ENCODE results near the gene SLAIN1. TPM values are rescaled to one million over a fixed set of nuclear protein-coding genes. Genes with fewer than 3 reads are reported as not detected.

SLAIN1 gene
- total RNA-seq, 1 donor from 2014 or later: not detected

- no peak for DNase-seq (ENCODE audit: extremely low spot score, unreplicated experiment)
- Mint-ChIP-seq H3K9me3 (ENCODE audit: unreplicated experiment) (peaks cover 6% of the 10 kb centered on the region), H3K27me3 (ENCODE audit: unreplicated experiment) (no peaks in the 10 kb centered on the region), H3K27ac (ENCODE audit: unreplicated experiment) (no peak overlapping the region), H3K4me3 (ENCODE audit: unreplicated experiment) (no peak overlapping the region), H3K4me1 (ENCODE audit: unreplicated experiment) (no peaks in the 10 kb centered on the region), H3K36me3 (ENCODE audit: unreplicated experiment) (no peaks in the 10 kb centered on the region)
- no peak for TF ChIP-seq CTCF (IDR thresholded peaks at IDR 0.05)
Observed at GRCh38 chr13:77715233-77715891, 17.9 kb downstream of the SLAIN1 start.

GRCh38 chr13:77716692-77717091, 19.2 kb downstream of the SLAIN1 start:
- Mint-ChIP-seq H3K36me3 (ENCODE audit: unreplicated experiment) (no peaks in the 10 kb centered on the region), H3K4me1 (ENCODE audit: unreplicated experiment) (no peaks in the 10 kb centered on the region), H3K27ac (ENCODE audit: unreplicated experiment) (no peak overlapping the region), H3K27me3 (ENCODE audit: unreplicated experiment) (no peaks in the 10 kb centered on the region), H3K4me3 (ENCODE audit: unreplicated experiment) (no peak overlapping the region), H3K9me3 (ENCODE audit: unreplicated experiment) (peaks cover 6% of the 10 kb centered on the region)
- TF ChIP-seq CTCF (IDR thresholded peaks at IDR 0.05): no peak
- DNase-seq (ENCODE audit: extremely low spot score, unreplicated experiment): no peak

GRCh38 chr13:77717508-77717907, 20.0 kb downstream of the SLAIN1 start:
- Mint-ChIP-seq H3K27ac (ENCODE audit: unreplicated experiment) (no peak overlapping the region), H3K27me3 (ENCODE audit: unreplicated experiment) (no peaks in the 10 kb centered on the region), H3K36me3 (ENCODE audit: unreplicated experiment) (no peaks in the 10 kb centered on the region), H3K9me3 (ENCODE audit: unreplicated experiment) (no peaks in the 10 kb centered on the region), H3K4me1 (ENCODE audit: unreplicated experiment) (no peaks in the 10 kb centered on the region), H3K4me3 (ENCODE audit: unreplicated experiment) (no peak overlapping the region)
- no peak for DNase-seq (ENCODE audit: extremely low spot score, unreplicated experiment)
- TF ChIP-seq CTCF (IDR thresholded peaks at IDR 0.05): no peak

GRCh38 chr13:77719128-77719527, 21.6 kb downstream of the SLAIN1 start:
- no peak overlapping the region for H3K4me3 Mint-ChIP-seq (ENCODE audit: unreplicated experiment)
- H3K9me3 Mint-ChIP-seq (ENCODE audit: unreplicated experiment): no peaks in the 10 kb centered on the region
- TF ChIP-seq CTCF (IDR thresholded peaks at IDR 0.05): no peak
- H3K36me3 Mint-ChIP-seq (ENCODE audit: unreplicated experiment): no peaks in the 10 kb centered on the region
- no peaks in the 10 kb centered on the region for H3K4me1 Mint-ChIP-seq (ENCODE audit: unreplicated experiment)
- no peak overlapping the region for H3K27ac Mint-ChIP-seq (ENCODE audit: unreplicated experiment)
- H3K27me3 Mint-ChIP-seq (ENCODE audit: unreplicated experiment): no peaks in the 10 kb centered on the region
- no peak for DNase-seq (ENCODE audit: extremely low spot score, unreplicated experiment)

GRCh38 chr13:77720988-77721387, 23.5 kb downstream of the SLAIN1 start:
- H3K9me3 Mint-ChIP-seq (ENCODE audit: unreplicated experiment): no peaks in the 10 kb centered on the region
- no peak overlapping the region for H3K4me3 Mint-ChIP-seq (ENCODE audit: unreplicated experiment)
- no peak for DNase-seq (ENCODE audit: extremely low spot score, unreplicated experiment)
- H3K4me1 Mint-ChIP-seq (ENCODE audit: unreplicated experiment): no peaks in the 10 kb centered on the region
- TF ChIP-seq CTCF (IDR thresholded peaks at IDR 0.05): no peak
- no peaks in the 10 kb centered on the region for H3K27me3 Mint-ChIP-seq (ENCODE audit: unreplicated experiment)
- H3K36me3 Mint-ChIP-seq (ENCODE audit: unreplicated experiment): no peaks in the 10 kb centered on the region
- no peak overlapping the region for H3K27ac Mint-ChIP-seq (ENCODE audit: unreplicated experiment)

Measured in osteocyte (in vitro differentiated cells).